Measurements from ENCODE around the gene NACA2. TPM values are rescaled to one million over a fixed set of nuclear protein-coding genes. Genes with fewer than 3 reads are reported as not detected.
"Not testable (repeated sequence)": the region's sequence is repeated elsewhere in the genome, so short reads cannot be mapped to it uniquely, and the experiment has no call there.

Gene NACA2
- total RNA-seq, 1 experiment from 2014 or later, result not detected

DNA sequence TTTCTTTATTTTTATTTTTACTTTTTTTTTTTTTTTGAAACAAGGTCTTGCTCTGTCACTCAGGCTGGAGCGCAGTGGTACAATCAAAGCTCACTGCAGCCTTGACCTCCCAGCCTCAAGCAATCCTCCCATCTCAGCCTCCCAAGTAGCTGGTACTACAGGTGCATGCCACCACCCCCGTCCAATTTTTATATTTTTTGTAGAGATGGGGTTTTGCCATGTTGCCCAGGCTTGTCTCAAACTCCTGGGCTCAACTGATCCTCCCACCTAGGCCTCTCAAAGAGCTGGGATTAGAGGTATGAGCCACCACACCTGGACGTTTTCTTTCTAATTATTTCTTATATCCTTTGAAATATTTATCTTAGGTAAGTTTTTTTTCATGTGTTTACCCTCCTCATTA lies 4.4 kb downstream of the NACA2 start:
- H3K4me3 ChIP-seq (replicated peaks in 1 of 2; ENCODE audit: low read depth in 1 of 2, low read length in 2 of 2); H3K9ac ChIP-seq (ENCODE audit: low read length); H2AFZ ChIP-seq (ENCODE audit: low read depth, low read length, poor library complexity, severe bottlenecking); H3K36me3 ChIP-seq (ENCODE audit: control insufficient read depth in 1 of 2, insufficient read depth in 2 of 2, low read length in 2 of 2); H3K9me2 ChIP-seq (ENCODE audit: insufficient read depth); DNase-seq (ENCODE audit: low read depth, low spot score); H3K9me3 ChIP-seq (ENCODE audit: control insufficient read depth in 1 of 2, insufficient read depth in 1 of 2, low read depth in 1 of 2, low read length in 2 of 2); ATAC-seq; H3K4me2 ChIP-seq (ENCODE audit: low read length); H3K27me3 ChIP-seq (ENCODE audit: insufficient read depth, low read length); BruUV-seq (replicated peaks); H4K20me1 ChIP-seq (ENCODE audit: insufficient read depth); H3K79me2 ChIP-seq (ENCODE audit: insufficient read depth, low read length); intact Hi-C loops (cut with micrococcal nuclease); POLR2A ChIA-PET; H3K27ac ChIP-seq (ENCODE audit: low read depth, low read length); RAD21 ChIA-PET (ENCODE audit: low non-redundant PET in 1 of 2, low total read pairs in 2 of 2, uncharacterized antibody in 2 of 2, unreplicated experiment in 2 of 2); CTCF ChIA-PET: not testable (repeated sequence)
- peaks cover 9 to 11% of the 10 kb centered on the region in 2 experiments for H3K4me1 ChIP-seq (ENCODE audit: control insufficient read depth in 1 of 2, insufficient read depth in 2 of 2, low read length in 2 of 2)

GRCh38 chr17:61586031-61586566 lies 4.9 kb downstream of the NACA2 start:
- ChIA-PET RAD21 (ENCODE audit: low non-redundant PET in 1 of 2, low total read pairs in 2 of 2, uncharacterized antibody in 2 of 2, unreplicated experiment in 2 of 2) (no interaction called here), POLR2A (no interaction called here), CTCF (interaction anchor here (2.1 kb wide), 1 partner anchor 11 kb away, joined by 9 read pairs; no protein-coding TSS in a partner anchor)
- no peak overlapping the region for H3K4me3 ChIP-seq (replicated peaks in 1 of 2; ENCODE audit: low read depth in 1 of 2, low read length in 2 of 2)
- BruUV-seq (replicated peaks), result no TSS peak
- TF ChIP-seq ZBTB33 (IDR thresholded peaks at IDR 0.05; ENCODE audit: extremely low read depth, insufficient replicate concordance, low read length), result no peak
- TF ChIP-seq, protein P1, sequence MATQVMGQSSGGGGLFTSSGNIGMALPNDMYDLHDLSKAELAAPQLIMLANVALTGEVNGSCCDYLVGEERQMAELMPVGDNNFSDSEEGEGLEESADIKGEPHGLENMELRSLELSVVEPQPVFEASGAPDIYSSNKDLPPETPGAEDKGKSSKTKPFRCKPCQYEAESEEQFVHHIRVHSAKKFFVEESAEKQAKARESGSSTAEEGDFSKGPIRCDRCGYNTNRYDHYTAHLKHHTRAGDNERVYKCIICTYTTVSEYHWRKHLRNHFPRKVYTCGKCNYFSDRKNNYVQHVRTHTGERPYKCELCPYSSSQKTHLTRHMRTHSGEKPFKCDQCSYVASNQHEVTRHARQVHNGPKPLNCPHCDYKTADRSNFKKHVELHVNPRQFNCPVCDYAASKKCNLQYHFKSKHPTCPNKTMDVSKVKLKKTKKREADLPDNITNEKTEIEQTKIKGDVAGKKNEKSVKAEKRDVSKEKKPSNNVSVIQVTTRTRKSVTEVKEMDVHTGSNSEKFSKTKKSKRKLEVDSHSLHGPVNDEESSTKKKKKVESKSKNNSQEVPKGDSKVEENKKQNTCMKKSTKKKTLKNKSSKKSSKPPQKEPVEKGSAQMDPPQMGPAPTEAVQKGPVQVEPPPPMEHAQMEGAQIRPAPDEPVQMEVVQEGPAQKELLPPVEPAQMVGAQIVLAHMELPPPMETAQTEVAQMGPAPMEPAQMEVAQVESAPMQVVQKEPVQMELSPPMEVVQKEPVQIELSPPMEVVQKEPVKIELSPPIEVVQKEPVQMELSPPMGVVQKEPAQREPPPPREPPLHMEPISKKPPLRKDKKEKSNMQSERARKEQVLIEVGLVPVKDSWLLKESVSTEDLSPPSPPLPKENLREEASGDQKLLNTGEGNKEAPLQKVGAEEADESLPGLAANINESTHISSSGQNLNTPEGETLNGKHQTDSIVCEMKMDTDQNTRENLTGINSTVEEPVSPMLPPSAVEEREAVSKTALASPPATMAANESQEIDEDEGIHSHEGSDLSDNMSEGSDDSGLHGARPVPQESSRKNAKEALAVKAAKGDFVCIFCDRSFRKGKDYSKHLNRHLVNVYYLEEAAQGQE (IDR thresholded peaks at IDR 0.05; ENCODE audit: low read depth), result no peak
- TF ChIP-seq, protein P2, sequence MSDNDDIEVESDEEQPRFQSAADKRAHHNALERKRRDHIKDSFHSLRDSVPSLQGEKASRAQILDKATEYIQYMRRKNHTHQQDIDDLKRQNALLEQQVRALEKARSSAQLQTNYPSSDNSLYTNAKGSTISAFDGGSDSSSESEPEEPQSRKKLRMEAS (IDR thresholded peaks at IDR 0.05), result no peak
- no peak overlapping the region for H3K9ac ChIP-seq (ENCODE audit: low read length)
- intact Hi-C loops (cut with micrococcal nuclease), result no loop called here
- no peaks in the 10 kb centered on the region for H3K79me2 ChIP-seq (ENCODE audit: insufficient read depth, low read length)
- peaks cover 9 to 17% of the 10 kb centered on the region in 2 experiments for H3K4me1 ChIP-seq (ENCODE audit: control insufficient read depth in 1 of 2, insufficient read depth in 2 of 2, low read length in 2 of 2)
- no peaks in the 10 kb centered on the region for H4K20me1 ChIP-seq (ENCODE audit: insufficient read depth)
- no peak for DNase-seq (ENCODE audit: low read depth, low spot score)
- no peak overlapping the region for H3K27ac ChIP-seq (ENCODE audit: low read depth, low read length)
- H3K36me3 ChIP-seq (ENCODE audit: control insufficient read depth in 1 of 2, insufficient read depth in 2 of 2, low read length in 2 of 2), result no peaks in the 10 kb centered on the region
- H3K27me3 ChIP-seq (ENCODE audit: insufficient read depth, low read length), result no peaks in the 10 kb centered on the region
- no peak overlapping the region for H2AFZ ChIP-seq (ENCODE audit: low read depth, low read length, poor library complexity, severe bottlenecking)
- no peaks in the 10 kb centered on the region for H3K9me2 ChIP-seq (ENCODE audit: insufficient read depth)
- H3K4me2 ChIP-seq (ENCODE audit: low read length), result no peak overlapping the region
- H3K9me3 ChIP-seq (ENCODE audit: control insufficient read depth in 1 of 2, insufficient read depth in 1 of 2, low read depth in 1 of 2, low read length in 2 of 2), result no peaks in the 10 kb centered on the region
- no peak for ATAC-seq
